Fibroblast of the conjunctiva (primary cell): ENCODE data around the gene TEX261.
"Not testable (repeated sequence)": the region's sequence is repeated elsewhere in the genome, so short reads cannot be mapped to it uniquely, and the experiment has no call there.

Experiments used
- DNase-seq: peaks from one replicate; pipeline ENCODE4 v3.0.0-alpha.2; 2010; ENCODE audit warnings: low read depth

Gene TEX261

DNA sequence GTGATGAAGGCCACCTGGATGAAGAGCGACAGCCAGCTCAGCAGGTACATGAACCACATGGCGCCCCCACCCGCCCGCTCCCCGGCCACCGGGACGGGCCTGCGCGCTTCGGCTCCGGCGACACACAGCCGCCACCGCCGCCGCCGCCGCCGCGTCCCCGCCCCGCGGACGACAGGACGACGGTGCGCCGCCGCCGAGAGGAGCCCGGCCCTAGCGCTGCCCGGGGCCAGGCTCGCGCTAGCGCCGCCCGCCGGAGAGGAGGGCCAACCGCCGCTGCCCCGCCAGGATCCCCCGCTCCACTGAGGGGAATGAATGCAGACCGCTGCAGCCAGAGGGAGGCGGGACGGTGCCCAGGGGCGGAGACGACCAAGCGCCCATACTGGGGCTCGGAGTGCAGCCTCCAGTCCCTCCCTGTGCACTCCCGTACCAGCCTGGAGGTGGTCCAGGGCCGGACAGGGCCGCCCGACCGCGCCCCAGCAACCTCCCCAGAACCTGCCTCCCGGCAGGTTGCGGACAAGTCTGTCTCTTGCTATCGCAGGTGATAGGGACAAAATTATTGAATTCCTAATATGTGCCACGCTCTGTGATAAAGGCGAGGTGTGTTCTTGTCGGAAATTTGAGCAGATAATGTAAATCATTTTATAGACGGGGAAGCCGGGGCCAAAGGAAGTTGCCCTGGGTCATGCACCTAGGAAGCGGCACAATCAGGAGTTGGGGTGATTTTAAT lies at the start of gene TEX261:
TSS of gene TEX261 (minus strand) at position 175 of the 727 bp plus-strand sequence. CDS start at position 59, 116 bp downstream.
- DNase-seq, result peak; percentile 61

GRCh38 chr2:71043531-71044407 lies 49.1 kb upstream of the TEX261 start:
- DNase-seq, result no peak

GRCh38 chr2:71042287-71042686 lies 47.6 kb upstream of the TEX261 start:
- DNase-seq, result no peak

GRCh38 chr2:71036296-71036695 lies 41.6 kb upstream of the TEX261 start:
- DNase-seq, result not testable (repeated sequence)

DNA sequence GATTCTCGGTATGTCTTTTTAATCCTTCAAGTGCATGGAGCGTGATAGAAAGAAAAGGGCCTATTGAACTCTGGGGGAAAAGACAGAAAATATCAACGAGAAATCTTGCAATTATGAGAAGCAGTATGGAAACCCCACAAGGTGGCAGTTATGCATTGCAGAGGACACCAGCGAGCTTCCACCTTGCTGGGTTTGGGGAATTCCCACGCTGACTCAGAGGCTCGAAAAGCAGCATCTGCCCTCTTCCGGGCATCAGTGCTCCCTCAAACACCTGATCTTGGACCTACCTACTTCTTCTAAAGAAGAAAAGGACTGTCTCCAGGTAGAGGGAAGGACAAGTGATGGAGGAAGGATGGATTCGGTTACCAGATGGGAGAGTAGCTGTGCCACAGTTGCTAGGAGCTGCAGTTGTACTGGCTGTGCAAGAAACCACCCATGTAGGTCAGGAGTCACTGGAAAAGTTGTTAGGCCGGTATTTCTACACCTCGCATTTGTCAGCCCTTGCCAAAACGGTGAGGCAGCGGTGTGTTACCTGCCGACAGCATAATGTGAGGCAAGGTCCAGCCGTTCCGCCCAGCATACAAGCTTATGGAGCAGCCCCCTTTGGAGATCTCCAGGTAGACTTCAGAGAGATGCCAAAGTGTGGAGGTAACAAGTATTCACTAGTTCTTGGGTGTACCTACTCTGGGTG lies 29.0 kb upstream of the TEX261 start:
- DNase-seq, result not testable (repeated sequence)

DNA sequence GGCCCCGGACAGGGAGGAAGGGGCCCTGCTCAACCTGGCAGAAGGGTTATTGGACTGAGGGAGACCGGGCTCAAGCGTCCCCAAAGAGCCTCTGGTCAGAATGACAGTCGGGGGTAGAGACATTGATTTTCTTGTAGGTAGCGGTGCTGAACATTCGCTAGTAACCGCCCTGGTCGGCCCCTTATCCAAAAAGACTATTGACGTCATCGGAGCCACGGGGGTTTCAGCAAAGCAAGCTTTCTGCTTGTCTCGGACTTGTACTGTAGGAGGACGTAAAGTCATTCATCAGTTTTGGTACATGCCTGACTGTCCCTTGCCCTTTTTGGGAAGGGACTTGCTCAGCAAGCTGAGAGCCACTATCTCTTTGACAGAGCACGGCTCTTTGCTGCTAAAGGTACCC lies 26.7 kb upstream of the TEX261 start:
- not testable (repeated sequence) for DNase-seq

GRCh38 chr2:71019989-71020388 lies 25.3 kb upstream of the TEX261 start:
- not testable (repeated sequence) for DNase-seq

GRCh38 chr2:71018625-71019024 lies 24.0 kb upstream of the TEX261 start:
- no peak for DNase-seq

DNA sequence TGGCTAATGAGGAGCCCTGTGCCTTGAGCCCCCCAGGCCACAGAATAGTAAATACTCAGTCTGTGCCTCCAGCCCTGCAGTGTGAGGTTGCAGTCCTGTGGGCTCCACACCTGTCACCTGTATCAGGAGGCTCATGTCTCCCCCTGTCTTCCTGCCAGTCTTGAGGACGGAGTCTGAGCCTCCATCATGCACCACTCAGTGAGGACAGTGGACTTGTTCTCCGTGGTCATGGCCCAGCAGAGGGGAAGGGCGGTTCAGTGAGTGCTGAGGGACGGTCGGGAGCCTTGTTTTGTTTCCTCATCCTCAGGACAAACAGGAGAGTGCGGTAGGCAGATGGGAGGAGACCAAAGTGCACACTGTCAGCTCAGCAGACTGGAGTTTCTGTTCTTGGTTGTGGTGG lies 17.1 kb upstream of the TEX261 start:
- DNase-seq, result not testable (repeated sequence)

- no peak for DNase-seq
Measured at GRCh38 chr2:71008342-71008741, 13.7 kb upstream of the TEX261 start.

- no peak for DNase-seq
Measured at GRCh38 chr2:71006955-71007799, 12.5 kb upstream of the TEX261 start.

GRCh38 chr2:71006323-71006722 lies 11.7 kb upstream of the TEX261 start:
- no peak for DNase-seq

GRCh38 chr2:71005271-71006202 lies 10.9 kb upstream of the TEX261 start:
- DNase-seq, result no peak

DNA sequence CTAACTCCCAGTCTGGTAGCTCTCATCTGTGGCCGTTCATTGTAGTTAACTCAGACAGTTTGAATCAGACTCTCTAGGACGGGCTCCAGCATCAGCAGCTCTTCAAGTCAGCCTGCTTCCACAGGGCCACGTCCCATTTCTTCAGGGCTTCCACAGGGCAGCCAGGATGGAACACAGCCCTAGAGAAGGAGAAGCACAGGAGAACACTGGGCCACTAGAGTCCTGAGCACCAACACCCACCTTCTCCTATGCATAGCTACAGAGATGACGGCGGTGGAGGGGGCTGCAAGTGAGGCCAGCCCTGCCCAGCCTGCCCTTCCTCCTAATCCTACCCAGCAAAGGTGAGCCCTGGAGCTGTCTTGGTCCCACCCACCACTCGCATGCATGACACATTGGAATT lies 10.2 kb upstream of the TEX261 start:
- no peak for DNase-seq

DNA sequence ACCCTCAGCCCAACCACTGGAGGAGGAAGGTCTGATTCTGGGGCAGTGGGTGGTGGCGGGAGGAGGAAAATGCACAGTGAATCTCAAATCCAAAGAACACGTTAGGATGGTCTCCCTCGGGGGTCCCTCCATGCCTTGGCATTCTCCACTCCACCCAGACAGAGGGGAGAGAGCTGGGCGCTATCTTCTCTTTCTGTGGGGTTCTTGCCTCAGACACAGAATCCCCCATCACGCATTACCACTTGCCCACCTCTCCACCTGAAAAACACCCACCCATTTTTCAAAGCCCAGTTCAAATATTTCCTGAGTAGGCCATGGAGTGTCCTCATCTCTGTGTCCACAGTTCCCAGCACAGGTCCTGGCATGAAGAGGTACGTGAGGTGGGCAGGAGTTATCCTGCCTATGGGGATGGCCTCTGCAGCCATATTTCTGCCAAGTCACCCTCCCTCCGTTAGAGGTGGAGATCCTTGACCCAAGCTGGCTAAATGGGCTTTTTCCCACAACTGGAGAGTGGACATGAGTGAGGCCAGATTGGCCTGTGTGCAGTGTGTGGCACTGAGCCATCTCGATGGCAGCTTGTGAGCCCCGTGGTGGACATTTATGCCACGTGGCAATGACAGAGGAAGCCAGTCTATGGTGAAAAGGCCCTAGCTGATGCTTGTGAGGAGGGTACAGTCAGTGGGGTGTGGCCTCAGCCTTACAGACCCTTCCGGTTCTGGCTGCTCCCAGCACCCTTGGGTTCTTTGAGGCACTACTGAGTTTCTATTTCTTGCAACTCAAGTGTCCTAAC lies 9.5 kb upstream of the TEX261 start:
- DNase-seq, result no peak

DNA sequence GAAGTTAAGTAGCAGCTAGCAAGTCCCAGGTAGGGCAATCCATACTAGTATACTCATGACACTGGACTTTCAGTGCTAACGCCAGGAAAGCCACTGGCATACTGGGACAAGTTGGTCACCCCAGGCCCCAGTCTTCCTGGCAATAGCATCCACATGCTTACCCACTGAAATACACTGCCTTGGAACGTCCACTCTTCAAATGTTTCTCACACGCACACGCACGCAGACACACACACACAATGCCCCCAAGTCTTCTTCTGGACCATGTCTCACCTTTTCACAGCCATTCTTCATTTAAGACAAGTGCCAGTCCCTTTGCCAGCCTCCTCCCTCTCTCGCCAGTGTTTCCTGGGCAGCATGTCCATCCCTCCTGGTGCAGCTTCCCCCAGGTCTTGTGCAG lies 8.7 kb upstream of the TEX261 start:
- no peak for DNase-seq

GRCh38 chr2:71001981-71002570 lies 7.4 kb upstream of the TEX261 start:
- no peak for DNase-seq

DNA sequence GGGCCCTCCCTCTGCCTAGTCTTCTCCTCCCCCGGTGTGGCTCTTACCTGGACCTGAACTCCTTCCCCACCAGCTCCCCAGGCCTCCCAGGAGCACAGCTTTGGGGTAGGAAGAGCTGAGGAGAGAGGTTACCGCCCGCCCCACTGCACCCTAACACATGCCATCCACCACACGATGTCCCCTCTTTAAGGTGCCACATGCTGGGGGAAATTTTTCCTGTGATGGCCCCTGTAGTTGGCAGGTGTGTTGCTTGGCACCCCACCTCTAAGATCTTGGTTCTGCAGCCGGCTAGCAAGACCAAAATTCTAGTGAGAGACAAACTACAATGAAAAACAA lies 6.9 kb upstream of the TEX261 start:
- no peak for DNase-seq

DNA sequence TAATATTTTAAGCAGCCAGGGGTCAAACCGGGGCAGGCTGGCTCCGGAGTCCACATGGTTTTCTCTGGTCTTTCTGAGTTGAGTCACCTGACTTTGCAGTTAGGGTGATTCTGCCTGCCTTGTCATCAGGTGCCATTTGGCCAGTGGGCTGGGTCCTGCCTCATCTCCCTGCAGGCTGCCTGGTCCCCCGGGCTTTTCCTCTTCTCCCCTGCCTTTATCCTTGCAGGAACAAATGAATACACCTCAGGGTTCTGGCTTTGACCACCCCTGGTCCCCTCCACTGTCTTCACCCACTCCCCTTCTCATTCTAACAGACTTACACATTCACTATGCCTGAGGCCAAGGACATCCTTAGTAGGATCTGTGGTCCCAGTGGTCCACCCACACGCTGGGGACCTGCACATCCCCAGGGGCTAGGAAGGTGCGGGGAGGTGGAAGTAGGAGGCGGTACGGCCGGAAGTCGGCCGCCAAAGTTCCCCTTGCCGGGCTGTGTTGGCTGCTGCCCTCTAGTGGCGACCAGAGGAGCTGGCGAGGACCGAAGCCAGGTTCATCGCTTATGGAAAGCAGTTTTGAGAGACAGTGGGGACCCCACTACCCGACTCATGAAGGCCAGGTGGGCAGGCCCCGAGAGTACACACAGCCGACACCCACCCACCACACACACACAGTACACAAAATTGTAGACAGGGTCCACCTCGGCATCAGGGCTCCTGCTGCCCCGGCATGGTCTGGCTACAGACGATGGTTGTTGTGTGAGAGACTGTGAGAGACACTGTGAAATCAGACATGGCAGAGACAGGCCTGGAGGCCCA lies 6.3 kb upstream of the TEX261 start:
- peak; percentile 45 for DNase-seq
